Glomerular endothelial cell (primary cell): ENCODE data around the gene TMEM147. TPM values are rescaled to one million over a fixed set of nuclear protein-coding genes. Genes with fewer than 3 reads are reported as not detected.

Experiments
- DNase-seq: peaks from one replicate; pipeline ENCODE4 v3.0.0-alpha.2; 2011; ENCODE audit warnings: low read depth, low spot score; ENCODE audit errors: extremely low read depth
- total RNA-seq: library from RNA; depleted of rRNA; stranded (reverse); fragments of >200 nt; gene quantifications from 2 replicates; pipeline ENCODE4 v1.2.3, GENCODE V29; 2015

Gene TMEM147
- total RNA-seq: 77.8 and 79.9 TPM in 2 replicates

- DNase-seq: no peak
These were observed at the start of gene TMEM147 for GRCh38 chr19:35545001-35545854. Gene TMEM147 (plus strand): TSS chr19:35545626. CDS start chr19:35545740, 114 bp downstream.

DNA sequence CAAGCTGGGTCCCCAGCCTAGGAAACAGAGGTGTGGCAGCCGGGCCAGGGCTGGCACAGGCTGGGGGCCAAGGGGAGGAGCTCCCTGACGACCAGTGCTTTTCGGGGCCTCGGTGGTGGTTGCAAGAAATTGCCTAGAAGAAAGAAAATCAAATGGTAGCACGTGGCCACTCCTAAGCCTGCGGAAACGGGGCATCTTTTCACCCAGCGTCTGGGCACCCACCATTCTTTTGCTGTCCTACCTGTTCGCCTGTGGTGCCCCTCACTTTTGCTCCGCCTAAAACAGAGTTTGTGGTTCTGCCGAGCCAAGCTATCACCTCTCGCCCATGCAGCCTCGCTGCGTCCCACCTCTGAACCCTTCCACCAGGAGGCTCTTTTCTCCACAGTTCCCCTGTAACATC is 48.0 kb upstream of the TMEM147 start:
- DNase-seq: no peak

DNA sequence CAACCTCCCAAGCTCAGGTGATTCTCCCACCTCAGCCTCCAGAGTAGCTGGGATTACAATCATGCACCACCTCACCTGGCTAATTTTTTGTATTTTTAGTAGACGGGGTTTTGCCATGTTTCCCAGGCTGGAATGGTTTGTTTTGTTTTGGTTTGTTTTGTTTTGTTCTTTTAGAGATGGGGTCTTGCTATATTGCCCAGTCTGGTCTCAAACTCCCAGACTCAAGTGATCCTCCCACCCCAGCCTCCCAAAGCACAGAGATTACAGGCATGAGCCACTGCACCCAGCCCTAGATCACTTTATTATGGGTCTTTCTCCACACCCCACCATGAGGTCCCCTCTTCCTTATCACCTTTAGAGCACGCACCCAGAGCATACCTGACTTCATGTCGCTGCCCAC is 47.2 kb upstream of the TMEM147 start:
- DNase-seq: no peak

DNA sequence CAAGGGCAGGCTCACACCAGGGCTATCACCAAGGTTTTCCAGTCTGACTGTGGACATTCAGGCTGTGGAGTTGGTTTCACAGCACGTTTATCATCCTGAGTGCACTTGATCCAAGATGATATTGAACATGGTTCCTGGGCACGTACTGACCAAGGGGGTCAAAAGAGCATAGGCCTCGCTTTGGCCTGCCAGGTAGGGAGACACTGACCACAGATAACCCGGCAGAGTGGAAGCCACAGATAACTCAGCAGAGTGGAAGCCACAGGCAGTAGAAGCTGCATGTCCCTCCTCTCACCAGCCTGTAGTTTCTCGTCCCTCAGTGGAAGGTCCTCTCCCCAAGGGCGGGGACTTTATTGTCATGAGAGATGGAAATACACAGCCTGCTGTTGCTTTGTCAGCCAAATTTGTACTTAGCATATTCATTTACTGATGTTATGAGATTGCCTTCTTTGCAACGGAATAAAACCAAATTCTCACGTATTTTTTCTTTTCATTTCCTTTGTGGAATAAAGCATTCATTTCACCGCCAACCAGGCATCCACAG is 46.4 kb upstream of the TMEM147 start:
- no peak for DNase-seq

DNA sequence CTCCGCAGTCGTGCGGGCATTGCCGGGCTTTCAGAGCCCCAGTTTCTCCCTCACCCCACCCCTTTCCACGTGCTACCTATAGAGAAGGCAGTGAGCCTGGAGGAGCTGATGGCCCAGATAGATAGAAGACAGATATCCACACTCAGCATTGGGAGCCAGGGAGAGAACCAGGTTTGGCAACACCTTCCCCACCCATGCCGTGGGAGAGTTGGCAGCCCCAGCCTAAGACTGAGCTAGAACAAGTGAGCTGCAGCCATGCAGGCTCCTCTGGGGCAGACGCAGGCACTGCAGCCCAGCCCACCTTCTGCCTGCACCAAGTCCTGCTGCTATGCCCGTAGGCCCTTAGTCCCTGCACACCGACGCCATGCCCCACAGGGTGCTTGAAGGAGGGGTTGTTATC is 44.8 kb upstream of the TMEM147 start:
- DNase-seq: no peak

GRCh38 chr19:35501684-35502083 is 43.7 kb upstream of the TMEM147 start:
- no peak for DNase-seq

GRCh38 chr19:35502751-35503150 is 42.7 kb upstream of the TMEM147 start:
- DNase-seq: no peak

GRCh38 chr19:35506011-35506410 is 39.4 kb upstream of the TMEM147 start:
- no peak for DNase-seq

DNA sequence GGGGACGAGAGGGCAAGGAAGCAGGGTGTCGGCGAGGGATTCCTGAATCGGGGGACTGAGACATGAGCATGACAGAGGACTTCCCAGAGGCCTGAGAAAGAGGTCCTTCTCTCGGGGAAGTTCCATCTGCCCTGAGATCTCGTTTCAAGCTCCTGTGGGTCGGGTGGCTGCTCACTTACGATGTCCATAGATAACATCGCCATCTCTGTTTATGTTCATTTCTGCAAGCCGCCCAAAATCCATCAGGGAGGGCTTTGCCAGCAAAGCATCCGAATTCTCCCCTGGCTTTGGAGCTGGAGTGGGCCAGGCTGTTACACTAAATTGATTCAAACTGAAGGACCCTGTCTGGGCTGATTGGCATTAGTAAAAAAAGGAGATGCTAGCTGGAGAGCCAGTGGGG is 37.9 kb upstream of the TMEM147 start:
- DNase-seq: no peak

DNA sequence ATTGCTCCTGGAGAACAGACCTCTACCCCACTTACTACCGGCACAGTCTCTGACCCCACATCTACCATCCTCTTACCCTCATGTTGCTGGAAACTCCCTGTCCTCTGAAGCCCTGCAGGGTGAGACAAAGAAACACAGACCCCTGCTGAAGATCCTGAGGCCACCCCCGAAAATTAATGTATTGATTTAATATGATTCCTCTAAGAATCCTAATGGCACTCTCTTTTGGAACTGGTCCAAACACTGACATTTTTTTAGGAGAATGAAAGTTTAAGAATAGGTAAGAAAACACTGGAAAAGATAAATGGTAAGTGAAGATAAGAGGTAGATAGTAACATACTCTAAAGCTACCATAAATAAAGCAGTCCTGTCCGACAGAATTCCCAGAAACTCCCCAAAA is 37.3 kb upstream of the TMEM147 start:
- DNase-seq: no peak

- DNase-seq: no peak
These were observed 36.3 kb upstream of the TMEM147 start for GRCh38 chr19:35509018-35509652.

DNA sequence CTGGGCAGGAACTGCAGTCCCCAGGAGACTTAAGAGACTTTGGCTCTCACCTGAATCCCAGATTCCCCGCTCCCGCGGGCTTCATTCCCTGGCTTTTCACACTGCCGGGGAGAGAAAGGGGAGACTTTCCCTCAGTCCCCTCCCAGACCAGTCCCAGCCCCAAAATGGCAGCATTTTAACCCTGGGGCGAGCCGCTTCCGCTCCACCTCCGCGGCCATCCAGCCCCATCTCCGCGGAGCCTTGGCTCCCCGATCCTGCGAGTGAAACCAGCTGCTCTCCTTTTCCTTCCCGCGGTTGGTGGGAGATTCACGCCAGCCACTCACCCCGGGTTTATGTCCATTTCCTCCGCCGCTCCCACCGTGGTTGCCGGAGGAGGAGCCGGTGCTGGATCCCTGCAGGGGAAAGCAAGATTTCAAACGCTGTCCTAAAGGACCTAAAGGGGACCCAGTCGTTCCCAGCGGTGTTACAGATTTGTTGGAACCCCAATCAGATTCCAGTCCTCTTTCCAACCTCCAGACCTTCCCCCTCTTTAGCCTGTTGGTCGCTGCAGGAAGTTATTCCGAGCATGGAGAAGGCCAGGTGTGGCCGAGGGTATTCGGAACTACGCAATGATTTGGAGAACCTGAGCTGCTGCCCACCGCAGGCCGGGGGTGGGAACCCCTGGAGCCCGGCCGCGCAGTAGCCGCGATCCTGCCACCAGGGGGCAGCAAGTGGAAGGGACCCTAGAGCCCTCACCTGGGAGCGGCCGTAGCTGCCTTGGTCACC is 35.4 kb upstream of the TMEM147 start:
- DNase-seq: no peak

GRCh38 chr19:35510626-35510964 is 34.8 kb upstream of the TMEM147 start:
- DNase-seq: no peak

DNA sequence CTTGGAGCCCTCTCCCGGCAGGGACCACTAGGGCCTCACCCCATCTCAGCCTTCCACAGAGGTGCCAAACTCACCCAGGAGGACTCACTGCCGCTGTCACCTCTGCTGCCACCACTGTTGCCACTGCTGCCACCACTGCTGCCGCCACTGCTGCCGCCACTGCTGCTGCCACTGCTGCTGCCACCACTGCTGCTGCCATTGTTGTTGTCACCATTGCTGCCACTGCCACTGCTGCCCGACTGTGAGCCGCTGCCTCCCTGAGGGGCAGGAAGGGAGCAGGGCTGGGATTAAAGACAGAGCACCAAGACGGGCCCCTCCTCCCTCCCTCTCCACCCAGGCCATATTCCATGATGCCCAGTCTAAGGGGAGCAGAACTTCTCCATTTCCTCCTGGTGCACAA is 34.1 kb upstream of the TMEM147 start:
- no peak for DNase-seq

- no peak for DNase-seq
These were observed 32.4 kb upstream of the TMEM147 start for GRCh38 chr19:35512831-35513627.

- no peak for DNase-seq
These were observed 31.7 kb upstream of the TMEM147 start, which contains the start of gene DMKN for GRCh38 chr19:35513628-35514281. Gene DMKN (minus strand): TSS chr19:35513649. CDS start chr19:35513475, 174 bp downstream.

DNA sequence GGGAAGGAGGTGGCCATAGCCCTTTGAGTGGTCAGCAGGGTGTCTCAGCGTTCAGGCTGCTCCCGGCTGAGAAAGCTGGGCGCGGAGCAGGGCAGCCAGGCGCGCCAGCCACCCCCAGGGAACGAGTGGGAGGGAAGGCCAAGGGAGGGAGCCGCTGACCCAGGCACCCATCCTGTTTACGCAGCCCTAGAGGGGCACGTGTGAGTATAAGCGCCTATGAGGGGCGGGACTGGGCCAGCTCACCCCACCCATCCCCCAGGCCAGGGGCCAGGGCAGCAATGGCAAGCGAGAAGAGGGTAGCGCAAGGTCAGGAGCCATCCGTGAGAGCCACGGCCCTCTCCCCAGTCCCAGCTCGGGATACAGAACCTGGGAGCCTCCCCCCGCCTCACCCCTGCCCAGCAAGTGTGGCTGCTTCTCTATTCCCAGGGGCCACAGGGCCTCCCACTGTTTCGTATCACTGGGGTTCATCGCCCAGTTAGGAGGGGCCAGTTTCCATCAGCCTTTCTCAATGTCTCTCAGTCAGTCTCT is 31.1 kb upstream of the TMEM147 start:
- DNase-seq: no peak

DNA sequence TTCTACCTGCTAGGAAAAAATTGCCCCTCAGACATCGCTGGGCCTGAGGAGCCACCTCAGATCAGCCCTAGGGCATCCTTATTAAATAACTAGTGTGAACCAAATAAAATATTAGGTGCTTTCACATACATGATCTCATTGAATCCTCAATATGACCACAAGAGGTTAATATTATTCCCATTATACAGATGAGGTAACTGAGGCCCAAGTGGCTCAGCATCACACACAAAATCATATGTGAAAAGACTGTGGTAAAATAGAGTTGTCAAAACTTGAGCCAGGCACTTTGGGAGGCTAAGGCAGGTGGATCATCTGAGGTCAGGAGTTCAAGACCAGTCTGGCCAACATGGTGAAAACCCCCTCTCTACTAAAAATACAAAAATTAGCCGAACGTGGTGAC is 29.1 kb upstream of the TMEM147 start:
- DNase-seq: no peak

GRCh38 chr19:35517342-35517741 is 28.1 kb upstream of the TMEM147 start:
- DNase-seq: no peak

GRCh38 chr19:35518313-35518712 is 27.1 kb upstream of the TMEM147 start:
- DNase-seq: no peak
